Raji (cell line): ENCODE results near the gene RIBC2.

Experiments
- POLR2A ChIP-seq: IDR thresholded peaks from 2 replicates; pipeline ENCODE4 v1.6.1; 2011; ENCODE audit warnings: low read depth, low read length, control low read depth; ENCODE audit not compliant: insufficient read depth

The RIBC2 gene

DNA sequence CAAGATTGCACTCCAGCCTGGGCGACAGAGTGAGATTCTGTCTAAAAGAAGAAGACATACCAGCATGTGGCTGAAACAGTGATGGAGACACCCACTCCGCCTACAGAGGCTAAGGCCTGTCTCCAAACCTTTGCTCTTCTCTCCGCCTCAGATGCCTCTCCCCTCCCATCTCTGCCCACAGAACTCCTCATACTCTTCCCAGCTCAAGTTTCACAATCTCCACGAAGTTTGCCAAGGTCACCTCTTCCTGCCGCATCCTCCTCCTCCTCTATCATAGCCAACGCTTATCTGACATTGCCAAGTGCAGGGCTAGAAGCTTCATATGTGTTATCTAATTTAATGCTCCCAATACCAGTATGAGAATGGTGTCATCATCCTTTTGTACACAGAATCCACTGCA, 63.3 kb downstream of the RIBC2 start:
- no peak for TF ChIP-seq POLR2A

- TF ChIP-seq POLR2A: no peak
These were observed 64.0 kb downstream of the RIBC2 start for GRCh38 chr22:45477366-45478107.

- no peak for TF ChIP-seq POLR2A
These were observed 64.7 kb downstream of the RIBC2 start for GRCh38 chr22:45478108-45478771.

DNA sequence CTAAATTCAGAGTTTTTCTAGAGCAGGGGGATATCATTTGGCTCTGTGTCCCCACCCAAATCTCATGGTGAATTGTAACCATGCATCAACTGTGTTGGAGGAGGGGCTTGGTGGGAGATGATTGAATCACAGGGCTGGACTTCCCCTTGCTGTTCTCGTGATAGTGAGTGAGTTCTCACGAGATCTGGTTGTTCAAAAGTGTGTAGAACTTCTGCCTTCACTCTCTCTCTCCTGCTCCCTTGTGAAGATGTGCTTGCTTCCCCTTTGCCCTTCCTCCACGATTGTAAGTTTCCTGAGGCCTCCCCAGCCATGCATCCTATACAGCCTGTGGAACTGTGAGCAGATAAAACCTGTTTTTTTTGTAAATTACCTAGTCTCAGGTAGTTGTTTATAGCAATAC, 67.2 kb downstream of the RIBC2 start:
- no peak for TF ChIP-seq POLR2A

DNA sequence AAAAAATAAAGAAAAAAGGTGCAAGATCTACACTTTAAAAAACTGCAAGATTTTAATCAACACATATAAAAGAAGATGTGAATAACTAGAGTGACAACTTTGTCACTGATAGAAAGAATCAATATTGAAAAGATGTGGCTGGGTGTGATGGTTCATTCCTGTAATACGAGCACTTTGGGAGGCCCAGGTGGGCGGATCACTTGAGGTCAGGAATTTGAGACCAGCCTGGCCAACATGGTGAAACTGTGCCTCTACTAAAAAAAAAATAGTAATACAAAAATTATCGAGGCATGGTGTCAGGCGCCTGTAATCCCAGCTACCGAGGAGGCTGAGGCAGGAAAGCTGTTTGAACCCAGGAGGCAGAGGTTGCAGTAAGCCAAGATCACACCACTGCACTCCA, 68.2 kb downstream of the RIBC2 start:
- no peak for TF ChIP-seq POLR2A
